ENCODE results near the gene ANKS1B.

DNA sequence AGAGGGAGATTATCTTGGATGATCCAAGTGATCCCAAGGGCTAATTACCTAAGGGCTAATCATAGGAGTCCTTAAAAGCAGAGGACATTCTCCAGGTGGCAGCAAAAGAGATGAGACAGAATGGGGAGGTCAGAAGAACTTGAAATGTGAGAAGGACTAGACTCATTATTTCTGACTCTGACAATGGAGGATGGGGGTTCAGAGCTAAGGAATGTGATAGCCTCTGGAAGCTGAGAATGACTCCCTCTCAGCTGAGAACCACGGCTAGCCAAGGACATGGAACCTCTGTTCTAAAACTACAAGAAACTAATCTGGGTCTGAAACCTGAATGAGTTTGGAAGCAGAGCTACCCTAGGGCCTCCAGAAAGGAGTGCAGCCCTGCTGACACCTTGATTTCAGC is 35.6 kb upstream of the ANKS1B start:
- TF ChIP-seq GATA2 (IDR thresholded peaks at IDR 0.05; ENCODE audit: low read depth, low read length) (no peak), GATA3 (IDR thresholded peaks at IDR 0.05; ENCODE audit: low read depth, low read length) (no peak)

Measured in SH-SY5Y (cell line).